ENCODE data around the gene AGBL4. TPM values are rescaled to one million over a fixed set of nuclear protein-coding genes. Genes with fewer than 3 reads are reported as not detected.

Gene AGBL4
- total RNA-seq, 4 donors from 2014 or later = 0.13 TPM; not detected in 3

DNA sequence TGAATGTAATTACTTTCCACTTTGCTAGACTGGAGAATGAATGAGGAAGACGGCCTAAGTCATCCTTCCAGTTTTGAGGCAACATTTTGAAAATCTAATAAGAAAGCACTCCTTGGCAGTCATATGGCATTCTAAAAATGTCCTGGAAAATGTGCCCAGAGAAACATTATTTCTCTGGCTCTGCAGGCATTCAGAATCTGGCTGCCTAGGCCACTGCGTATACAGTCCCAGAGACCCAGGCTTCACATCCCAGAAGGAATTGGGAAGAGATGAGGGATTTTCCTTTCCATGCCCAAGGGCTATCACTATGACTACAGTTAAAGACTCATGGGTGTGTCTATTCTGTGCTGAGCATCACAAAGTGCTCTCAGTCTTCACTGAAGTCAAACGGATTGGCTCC lies 1339.9 kb downstream of the AGBL4 start:
- Histone ChIP-seq H3K4me3 (no peak overlapping the region), H3K9me3 (no peaks in the 10 kb centered on the region), H3K27me3 (peaks cover 0 to 3% (median 0%) of the 10 kb centered on the region in 4 donors), H3K27ac (replicated peaks in 1 of 4) (no peak overlapping the region), H3K4me1 (no peaks in the 10 kb centered on the region), H3K36me3 (no peaks in the 10 kb centered on the region)
- no peak for DNase-seq (ENCODE audit: extremely low spot score)
- 83% methylated on average over 3 of the region's 3 CpGs for whole genome bisulfite sequencing
- intact Hi-C loops (cut with DNase I) = no loop called here
- TF ChIP-seq POLR2A (IDR thresholded peaks at IDR 0.05; ENCODE audit: low read depth) (no peak), EP300 (IDR thresholded peaks at IDR 0.05) (no peak), POLR2AphosphoS5 (IDR thresholded peaks at IDR 0.05) (no peak)
- TF ChIP-seq, protein P1, sequence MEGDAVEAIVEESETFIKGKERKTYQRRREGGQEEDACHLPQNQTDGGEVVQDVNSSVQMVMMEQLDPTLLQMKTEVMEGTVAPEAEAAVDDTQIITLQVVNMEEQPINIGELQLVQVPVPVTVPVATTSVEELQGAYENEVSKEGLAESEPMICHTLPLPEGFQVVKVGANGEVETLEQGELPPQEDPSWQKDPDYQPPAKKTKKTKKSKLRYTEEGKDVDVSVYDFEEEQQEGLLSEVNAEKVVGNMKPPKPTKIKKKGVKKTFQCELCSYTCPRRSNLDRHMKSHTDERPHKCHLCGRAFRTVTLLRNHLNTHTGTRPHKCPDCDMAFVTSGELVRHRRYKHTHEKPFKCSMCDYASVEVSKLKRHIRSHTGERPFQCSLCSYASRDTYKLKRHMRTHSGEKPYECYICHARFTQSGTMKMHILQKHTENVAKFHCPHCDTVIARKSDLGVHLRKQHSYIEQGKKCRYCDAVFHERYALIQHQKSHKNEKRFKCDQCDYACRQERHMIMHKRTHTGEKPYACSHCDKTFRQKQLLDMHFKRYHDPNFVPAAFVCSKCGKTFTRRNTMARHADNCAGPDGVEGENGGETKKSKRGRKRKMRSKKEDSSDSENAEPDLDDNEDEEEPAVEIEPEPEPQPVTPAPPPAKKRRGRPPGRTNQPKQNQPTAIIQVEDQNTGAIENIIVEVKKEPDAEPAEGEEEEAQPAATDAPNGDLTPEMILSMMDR (IDR thresholded peaks at IDR 0.05) = no peak

DNA sequence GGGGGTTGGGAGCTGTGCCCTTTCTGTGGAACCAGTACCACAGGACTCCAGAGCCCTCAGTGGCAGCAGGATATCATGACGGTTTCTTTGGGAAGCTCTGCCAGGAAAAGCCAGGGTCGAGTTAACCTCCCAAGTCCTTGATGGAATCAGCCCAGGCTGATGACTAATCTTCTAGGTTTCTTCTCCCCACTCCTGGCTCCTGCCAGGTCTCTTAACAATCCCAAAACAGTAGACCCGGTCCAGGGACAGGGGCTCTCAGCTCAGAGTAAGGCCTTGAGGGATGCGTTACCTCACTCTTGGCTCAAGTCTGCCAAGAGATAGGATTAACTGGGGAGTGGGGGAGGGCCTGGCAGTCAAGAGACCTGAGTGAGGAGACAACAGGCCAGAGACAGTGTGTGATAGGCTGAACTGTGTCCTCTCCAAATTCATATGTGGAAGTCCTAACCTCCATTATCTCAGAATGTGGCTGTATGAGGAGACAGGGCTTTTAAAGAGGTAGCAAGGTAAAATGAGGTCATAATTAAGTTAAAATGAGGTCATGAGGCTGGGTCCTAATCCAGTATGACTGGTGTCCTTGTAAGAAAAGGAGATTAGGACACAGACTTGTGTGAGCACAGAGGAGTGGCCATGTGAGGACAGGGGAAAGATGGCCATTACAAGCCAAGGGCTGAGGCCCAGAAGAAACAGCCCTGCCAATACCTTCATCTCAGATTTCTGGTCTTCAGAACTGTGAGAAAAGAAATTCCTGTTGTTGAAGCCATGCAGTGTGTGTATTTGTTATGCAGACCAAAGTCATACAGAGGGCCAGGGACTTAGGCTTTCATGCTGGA lies 1342.1 kb downstream of the AGBL4 start:
- H3K4me3 ChIP-seq = no peak overlapping the region
- no peaks in the 10 kb centered on the region for H3K9me3 ChIP-seq
- TF ChIP-seq POLR2AphosphoS5 (IDR thresholded peaks at IDR 0.05) (no peak), EP300 (IDR thresholded peaks at IDR 0.05) (no peak), POLR2A (IDR thresholded peaks at IDR 0.05; ENCODE audit: low read depth) (no peak)
- TF ChIP-seq, protein P1 (IDR thresholded peaks at IDR 0.05) = no peak
- no peak for DNase-seq (ENCODE audit: extremely low spot score)
- H3K36me3 ChIP-seq = no peaks in the 10 kb centered on the region
- intact Hi-C loops (cut with DNase I) = no loop called here
- WGBS = 55% methylated on average over 3 of the region's 4 CpGs
- H3K4me1 ChIP-seq = no peaks in the 10 kb centered on the region
- H3K27ac ChIP-seq (replicated peaks in 1 of 4) = no peak overlapping the region
- H3K27me3 ChIP-seq = peaks cover 0 to 11% (median 0%) of the 10 kb centered on the region in 4 donors

DNA sequence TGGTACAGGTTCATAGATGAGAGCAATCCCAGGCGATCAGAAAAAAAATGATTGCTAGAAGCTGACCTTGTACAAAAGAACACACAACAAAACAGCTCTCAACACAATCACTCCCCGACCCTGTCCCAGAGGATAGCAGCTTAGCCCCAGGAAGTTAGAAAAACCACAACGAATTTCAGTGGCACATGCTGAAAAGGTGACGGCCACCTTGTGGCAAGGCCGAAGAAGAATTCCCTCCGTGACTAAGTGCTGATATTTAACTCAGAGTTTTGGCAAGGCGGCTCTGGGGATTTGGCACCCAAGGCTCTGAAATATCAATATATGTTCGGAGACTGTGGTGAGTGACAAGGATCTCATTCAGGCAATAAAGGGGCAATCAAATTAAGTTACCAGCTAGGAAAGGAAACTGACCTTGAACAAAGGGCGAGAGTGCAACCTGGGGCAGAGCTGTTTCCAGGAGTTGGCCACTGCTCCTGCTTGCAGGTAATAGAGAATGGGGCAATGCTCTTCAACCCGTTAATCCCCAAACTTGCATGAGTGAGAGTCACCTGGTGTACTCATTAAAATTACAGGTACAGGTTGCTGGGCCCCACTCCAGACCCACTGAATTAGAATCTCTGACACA lies 1343.2 kb downstream of the AGBL4 start:
- Histone ChIP-seq H3K4me1 (no peaks in the 10 kb centered on the region), H3K27me3 (peaks cover 0 to 15% (median 0%) of the 10 kb centered on the region in 4 donors), H3K4me3 (no peak overlapping the region), H3K27ac (replicated peaks in 1 of 4) (no peak overlapping the region), H3K9me3 (no peaks in the 10 kb centered on the region), H3K36me3 (no peaks in the 10 kb centered on the region)
- no peak for DNase-seq (ENCODE audit: extremely low spot score)
- 73% methylated on average over 10 of the region's 10 CpGs for WGBS
- TF ChIP-seq POLR2AphosphoS5 (IDR thresholded peaks at IDR 0.05) = no peak
- intact Hi-C loops (cut with DNase I) = no loop called here

DNA sequence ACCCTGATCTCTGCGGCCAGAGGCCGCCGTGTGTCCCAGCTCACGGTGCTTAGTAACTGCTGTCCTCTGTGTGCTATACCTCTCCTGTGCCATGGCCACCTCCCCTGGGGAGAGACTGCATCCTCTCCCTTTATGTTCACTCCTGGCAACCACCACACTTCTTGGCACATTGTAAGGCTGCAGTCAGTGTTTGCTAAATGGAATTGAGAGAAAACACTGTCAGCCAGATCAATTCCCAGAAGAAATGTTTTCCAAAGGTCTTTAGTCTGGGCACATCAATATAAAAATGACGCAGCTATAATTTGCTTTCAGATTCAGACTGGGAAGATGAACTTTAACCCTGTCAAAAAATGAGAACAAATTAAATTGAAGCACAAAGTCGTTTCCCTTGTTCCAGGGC lies 1343.9 kb downstream of the AGBL4 start:
- DNase-seq (ENCODE audit: extremely low spot score) = no peak
- intact Hi-C loops (cut with DNase I) = loop anchor here (10.0 kb wide), 1 partner anchor 135 kb away; no protein-coding TSS in a partner anchor
- no peaks in the 10 kb centered on the region for H3K9me3 ChIP-seq
- no peak for TF ChIP-seq EP300 (IDR thresholded peaks at IDR 0.05)
- TF ChIP-seq POLR2A (IDR thresholded peaks at IDR 0.05; ENCODE audit: low read depth) = no peak
- no peak for TF ChIP-seq POLR2AphosphoS5 (IDR thresholded peaks at IDR 0.05)
- TF ChIP-seq, protein P1 (IDR thresholded peaks at IDR 0.05) = no peak
- peaks cover 0 to 15% (median 0%) of the 10 kb centered on the region in 4 donors for H3K27me3 ChIP-seq
- WGBS = 82% methylated on average over 6 of the region's 6 CpGs
- H3K4me1 ChIP-seq = no peaks in the 10 kb centered on the region
- no peaks in the 10 kb centered on the region for H3K36me3 ChIP-seq
- H3K4me3 ChIP-seq = no peak overlapping the region
- no peak overlapping the region for H3K27ac ChIP-seq (replicated peaks in 1 of 4)
